ENCODE results near the gene FBN3. TPM values are rescaled to one million over a fixed set of nuclear protein-coding genes. Genes with fewer than 3 reads are reported as not detected.
"Not testable (repeated sequence)": the region's sequence is repeated elsewhere in the genome, so short reads cannot be mapped to it uniquely, and the experiment has no call there.

FBN3 gene
- total RNA-seq, 2 donors from 2014 or later: not detected

DNA sequence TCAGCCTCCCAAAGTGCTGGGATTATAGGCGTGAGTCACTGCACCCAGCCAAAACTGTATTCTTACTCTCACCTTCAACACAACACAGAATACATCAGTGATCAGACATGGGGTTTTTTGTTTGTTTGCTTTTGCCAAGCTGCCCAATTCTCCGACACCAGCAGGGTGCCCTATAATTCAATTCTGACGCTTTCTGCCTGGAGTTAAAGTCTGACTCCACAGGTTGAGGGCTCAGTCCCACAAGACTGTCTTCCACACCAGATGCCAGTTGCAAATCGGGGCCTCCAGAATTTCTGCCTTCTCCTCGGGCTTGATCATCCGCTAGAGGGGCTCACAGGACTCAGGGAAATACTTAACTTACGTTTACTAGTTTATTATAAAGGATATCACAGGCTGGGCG, 22.1 kb downstream of the FBN3 start:
- intact Hi-C loops (cut with DNase I): no loop called here
- no peak for DNase-seq
- no peak for ATAC-seq

GRCh38 chr19:8126511-8126910, 22.9 kb downstream of the FBN3 start:
- intact Hi-C loops (cut with DNase I): no loop called here
- DNase-seq (no peak), ATAC-seq (no peak)

DNA sequence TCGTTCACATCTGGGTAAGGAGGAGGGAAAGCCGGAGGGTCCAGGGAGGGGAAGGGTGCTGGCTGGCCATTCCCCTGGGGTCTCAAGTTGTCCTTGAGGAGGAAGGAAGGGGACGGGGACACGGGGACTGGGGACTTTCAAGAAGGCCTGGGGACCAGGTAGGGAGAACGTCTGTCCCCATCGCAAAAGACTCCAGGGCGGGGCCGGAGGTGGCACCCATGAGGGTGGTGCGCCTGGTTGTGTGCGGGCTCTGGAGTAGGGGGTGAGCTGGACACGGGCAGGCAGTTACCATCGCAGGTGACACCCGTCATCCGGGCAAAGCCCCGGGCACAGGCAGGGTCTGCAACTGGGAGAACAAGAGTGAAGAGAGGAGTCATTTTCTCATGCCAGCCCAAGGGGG, 23.4 kb downstream of the FBN3 start:
- intact Hi-C loops (cut with DNase I): no loop called here
- no peak for ATAC-seq
- DNase-seq: no peak

- no peak for ATAC-seq
- no peak for DNase-seq
Measured at GRCh38 chr19:8123683-8124082, 25.7 kb downstream of the FBN3 start.

GRCh38 chr19:8120636-8121480, 28.5 kb downstream of the FBN3 start:
- intact Hi-C loops (cut with DNase I): no loop called here
- ATAC-seq: no peak
- DNase-seq: no peak

More at GRCh38 chr19:8123683-8124082, 25.7 kb downstream of the FBN3 start:
- intact Hi-C loops (cut with DNase I): no loop called here

DNA sequence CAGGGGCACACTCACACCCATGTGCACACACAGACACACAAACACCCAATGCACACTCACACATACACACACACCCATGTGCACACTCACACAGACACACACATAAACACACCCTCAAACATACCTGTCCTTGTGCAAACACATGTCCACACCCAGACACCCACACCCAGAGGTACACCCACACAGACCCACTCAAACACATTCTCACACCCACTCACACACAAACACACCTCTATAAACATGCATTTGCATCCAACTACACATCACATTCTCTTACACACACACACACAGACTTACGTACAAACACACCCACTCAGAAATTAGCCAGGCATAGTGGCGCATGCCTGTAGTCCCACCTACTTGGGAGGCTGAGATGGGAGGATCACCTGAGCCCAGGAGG, 31.4 kb downstream of the FBN3 start:
- ATAC-seq: no peak
- no peak for DNase-seq
- intact Hi-C loops (cut with DNase I): no loop called here

GRCh38 chr19:8116437-8117293, 32.7 kb downstream of the FBN3 start:
- intact Hi-C loops (cut with DNase I): no loop called here

DNA sequence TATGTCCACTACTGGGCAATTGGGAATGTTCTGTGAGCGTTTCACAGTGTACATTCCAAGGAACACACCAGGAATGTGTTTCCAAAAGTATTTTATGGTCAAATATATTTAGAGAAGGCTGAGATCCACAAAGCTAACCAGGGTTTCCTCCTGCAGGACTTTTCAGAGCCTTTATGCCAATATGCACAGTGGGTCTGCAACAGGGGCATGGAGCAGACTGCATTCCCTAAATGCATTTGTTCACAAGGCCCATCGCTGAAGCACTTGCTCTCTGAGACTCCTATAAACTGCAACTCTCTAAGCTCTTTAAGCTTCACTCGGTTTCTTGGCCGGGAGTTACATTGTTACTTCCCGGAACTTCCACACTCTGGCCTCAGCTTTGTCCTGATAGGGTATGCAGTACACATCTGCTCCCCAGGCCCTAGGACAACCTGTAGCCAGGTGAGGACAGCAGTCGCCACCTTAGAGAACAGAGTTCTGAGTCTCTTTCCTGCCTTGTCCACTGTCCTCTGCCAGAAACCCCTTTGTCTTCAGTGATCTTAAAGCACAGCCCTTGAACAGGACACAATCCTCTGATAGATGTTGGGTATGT, 33.5 kb downstream of the FBN3 start:
- DNase-seq (no peak), ATAC-seq (no peak)
- intact Hi-C loops (cut with DNase I): no loop called here

More at GRCh38 chr19:8116437-8117293, 32.7 kb downstream of the FBN3 start:
- ATAC-seq (no peak), DNase-seq (no peak)

GRCh38 chr19:8113017-8113416, 36.4 kb downstream of the FBN3 start:
- intact Hi-C loops (cut with DNase I): no loop called here
- no peak for ATAC-seq
- no peak for DNase-seq

DNA sequence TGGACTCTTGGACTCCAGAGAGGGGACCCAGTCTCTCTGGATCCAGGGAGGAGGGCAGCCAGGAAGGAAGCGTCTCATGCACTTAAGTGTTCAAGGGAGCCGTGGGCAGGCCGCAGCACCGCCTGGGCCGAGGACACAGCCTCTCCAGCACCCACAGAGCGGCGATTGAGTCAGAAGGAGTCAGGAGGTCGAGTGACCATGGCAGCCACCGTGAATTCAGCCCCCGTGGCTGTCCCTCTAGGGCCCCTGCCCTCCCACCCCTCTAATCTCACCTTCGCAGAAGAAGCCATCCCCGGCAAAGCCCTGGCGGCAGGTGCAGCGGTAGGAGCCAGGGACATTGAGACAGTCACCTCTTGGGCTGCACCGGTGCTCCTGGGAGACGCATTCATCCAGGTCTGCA, 38.0 kb downstream of the FBN3 start:
- intact Hi-C loops (cut with DNase I): no loop called here
- DNase-seq (no peak), ATAC-seq (no peak)

DNA sequence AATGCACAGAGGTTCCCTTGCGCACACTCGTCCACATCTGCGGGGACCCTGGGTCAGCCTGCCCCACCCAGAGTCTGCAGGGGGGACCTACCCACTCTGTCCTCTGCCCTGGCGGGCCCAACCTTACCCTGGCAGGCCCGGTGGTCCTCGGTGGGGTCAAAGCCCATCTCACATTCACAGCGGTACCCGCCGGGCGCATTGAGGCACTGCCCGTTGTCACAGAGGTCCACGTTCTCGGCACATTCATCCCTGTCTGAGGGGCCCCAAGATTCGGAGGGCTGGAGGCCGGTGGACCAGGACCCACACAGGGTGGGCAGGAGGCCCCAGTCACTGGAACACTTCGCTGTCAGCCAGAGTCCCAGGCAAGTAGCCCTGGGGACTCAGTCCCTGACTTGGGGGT, 38.5 kb downstream of the FBN3 start:
- intact Hi-C loops (cut with DNase I): no loop called here
- DNase-seq: no peak
- ATAC-seq: no peak

- no peak for DNase-seq
Measured at GRCh38 chr19:8109890-8110662, 39.3 kb downstream of the FBN3 start.

DNA sequence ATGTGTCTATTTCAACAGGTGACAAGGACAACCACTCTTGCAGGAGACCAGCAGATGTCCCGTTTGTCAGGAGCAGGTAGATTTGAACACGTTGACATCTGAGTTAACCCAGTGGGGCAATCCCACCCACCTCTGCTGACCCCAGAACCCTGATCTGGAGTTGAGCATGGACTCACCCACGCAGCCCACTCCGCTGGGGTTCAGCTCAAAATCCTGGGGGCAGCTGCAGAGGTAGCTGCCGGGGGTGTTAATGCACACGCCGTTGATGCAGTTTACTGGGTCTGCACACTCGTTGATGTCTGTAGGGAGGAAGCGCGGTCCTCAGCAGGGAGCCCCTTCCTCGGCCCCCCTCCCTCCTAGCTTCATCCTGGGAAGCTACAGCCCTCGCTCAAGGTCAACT, 39.9 kb downstream of the FBN3 start:
- intact Hi-C loops (cut with DNase I): no loop called here

More at GRCh38 chr19:8109890-8110662, 39.3 kb downstream of the FBN3 start:
- intact Hi-C loops (cut with DNase I): no loop called here
- no peak for ATAC-seq

DNA sequence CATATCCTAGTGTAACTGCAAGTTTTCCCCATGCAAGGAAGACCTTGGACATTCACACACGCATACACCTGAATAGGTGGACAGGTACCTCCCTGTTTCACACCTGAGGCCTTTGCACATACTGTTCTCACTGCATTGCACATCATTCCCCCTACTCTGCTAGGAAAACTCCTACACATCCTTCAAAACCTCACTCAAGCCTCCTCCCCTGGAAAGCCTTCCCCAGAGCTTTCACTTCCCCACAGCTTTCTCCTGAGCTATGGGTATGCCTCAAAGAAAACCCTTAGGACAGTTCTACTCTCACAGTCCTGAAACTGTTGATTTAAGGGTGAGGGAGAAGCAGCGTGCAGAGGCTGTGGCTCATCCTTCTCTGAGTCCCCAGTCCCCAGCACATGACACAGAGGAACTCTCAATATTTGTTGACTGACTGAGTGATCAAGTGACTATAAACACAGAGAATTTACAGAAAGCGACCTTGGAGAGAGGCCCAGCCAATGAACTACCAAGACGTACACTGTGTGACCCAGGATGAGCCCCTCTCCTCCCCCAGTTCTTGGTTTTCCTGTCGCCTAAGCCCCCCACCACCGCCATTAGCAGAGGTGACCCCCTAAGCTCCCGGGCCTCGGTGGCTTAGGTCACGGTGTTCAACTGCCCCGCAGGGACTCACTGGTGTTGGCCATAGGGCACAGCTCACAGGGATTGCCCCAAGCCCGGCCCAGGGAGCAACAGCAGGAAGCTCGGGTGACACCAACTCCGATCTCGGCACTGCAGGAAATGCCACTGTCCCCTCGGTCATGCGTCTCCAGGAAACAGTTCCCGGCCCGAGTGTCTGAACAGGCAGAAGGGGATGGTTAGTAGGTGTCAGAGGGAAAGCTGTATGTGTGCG, 40.6 kb downstream of the FBN3 start:
- DNase-seq (no peak), ATAC-seq (no peak)
- intact Hi-C loops (cut with DNase I): no loop called here

More for the DNA sequence above, 39.9 kb downstream of the FBN3 start:
- DNase-seq: no peak
- ATAC-seq: no peak

DNA sequence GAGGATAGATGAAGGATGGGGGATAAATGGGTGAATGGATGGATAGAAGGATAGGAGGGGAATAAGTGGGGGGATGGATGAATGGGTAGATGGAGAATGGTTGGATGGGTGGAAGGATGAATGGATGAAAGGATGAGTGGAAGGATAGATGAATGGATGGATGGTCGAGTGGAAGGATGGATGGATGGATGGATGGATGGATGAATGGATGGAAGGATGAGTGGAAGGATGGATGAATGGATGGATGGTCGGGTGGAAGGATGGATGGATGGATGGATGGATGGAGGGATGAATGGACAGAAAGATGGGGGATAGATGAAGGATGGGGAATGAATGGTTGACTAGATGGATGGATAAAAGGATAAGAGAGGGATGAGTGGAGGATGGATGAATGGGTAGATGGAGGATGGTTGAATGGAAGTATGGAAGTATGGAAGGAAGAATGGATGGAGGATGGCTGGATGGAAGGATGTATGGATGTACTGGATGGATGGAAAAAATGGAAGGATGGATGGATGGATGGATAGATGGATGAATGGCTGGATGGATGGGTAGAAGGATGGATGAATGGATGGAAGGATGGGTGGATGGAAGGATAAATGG, 42.0 kb downstream of the FBN3 start:
- intact Hi-C loops (cut with DNase I): no loop called here
- DNase-seq (no peak), ATAC-seq (no peak)

- intact Hi-C loops (cut with DNase I): no loop called here
- DNase-seq: no peak
Measured at GRCh38 chr19:8105471-8105870, 43.9 kb downstream of the FBN3 start.

DNA sequence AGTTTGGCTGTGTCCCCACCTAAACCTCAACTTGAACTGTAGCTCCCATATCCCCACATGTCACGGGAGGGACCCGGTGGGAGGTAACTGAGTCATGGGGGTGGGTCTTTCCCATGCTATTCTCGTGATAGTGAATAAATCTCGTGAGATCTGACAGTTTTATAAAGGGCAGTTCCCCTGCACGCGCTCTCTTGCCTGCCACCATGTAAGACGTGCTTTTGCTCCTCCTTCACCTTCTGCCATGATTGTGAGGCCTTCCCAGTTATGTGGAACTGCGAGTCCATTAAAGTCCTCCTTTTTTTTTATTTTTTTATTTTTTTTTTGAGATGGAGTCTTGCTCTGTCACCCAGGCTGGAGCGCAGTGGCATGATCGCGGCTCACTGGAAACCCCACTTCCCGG, 47.5 kb downstream of the FBN3 start:
- DNase-seq; intact Hi-C loops (cut with DNase I): not testable (repeated sequence)

More at GRCh38 chr19:8105471-8105870, 43.9 kb downstream of the FBN3 start:
- no peak for ATAC-seq

GRCh38 chr19:8101311-8101710, 48.1 kb downstream of the FBN3 start:
- no peak for DNase-seq
- no peak for ATAC-seq
- intact Hi-C loops (cut with DNase I): no loop called here

More for the DNA sequence above, 47.5 kb downstream of the FBN3 start:
- not testable (repeated sequence) for ATAC-seq

Data from left cardiac atrium (tissue), 4 donors.